Calu3 (cell line): ENCODE data around the gene TMEM271. TPM values are rescaled to one million over a fixed set of nuclear protein-coding genes. Genes with fewer than 3 reads are reported as not detected.

ENCODE experiments used
- BruUV-seq: library from RNA; stranded (reverse); fragments of 400-500 nt; replicated peaks from 2 replicates; lab custom pipeline; 2021; lab: Mats Ljungman, UMichigan
- CTCF ChIA-PET: fragments of 300-600 bp; sonication (Branson Sonifier 250); formaldehyde crosslinking; loops from one replicate; lab custom pipeline; 2022; ENCODE audit warnings: antibody characterized with exemption; lab: Charles Lee
- DNase-seq: peaks from one replicate; pipeline ENCODE4 v3.0.0; 2022
- H3K27ac Mint-ChIP-seq: one replicate; pipeline ENCODE4 v1.8.0; 2022; ENCODE audit warnings: mixed read lengths; ENCODE audit not compliant: unreplicated experiment
- H3K27me3 Mint-ChIP-seq: one replicate; pipeline ENCODE4 v1.8.0; 2022; ENCODE audit warnings: mixed read lengths; ENCODE audit not compliant: unreplicated experiment
- H3K36me3 Mint-ChIP-seq: one replicate; pipeline ENCODE4 v1.8.0; 2022; ENCODE audit warnings: mild to moderate bottlenecking, moderate library complexity, mixed read lengths; ENCODE audit not compliant: insufficient read depth, unreplicated experiment
- H3K4me1 Mint-ChIP-seq: one replicate; pipeline ENCODE4 v1.8.0; 2022; ENCODE audit warnings: mild to moderate bottlenecking, low read depth, mixed read lengths; ENCODE audit not compliant: unreplicated experiment
- H3K4me3 Mint-ChIP-seq: one replicate; pipeline ENCODE4 v1.8.0; 2022; ENCODE audit warnings: mild to moderate bottlenecking, low read depth, moderate library complexity, mixed read lengths; ENCODE audit not compliant: unreplicated experiment
- H3K9me3 Mint-ChIP-seq: one replicate; pipeline ENCODE4 v1.8.0; 2022; ENCODE audit warnings: low read depth, mixed read lengths; ENCODE audit not compliant: unreplicated experiment
- CTCF ChIP-seq: fragments of 200-600 bp; IDR thresholded peaks from one replicate; pipeline ENCODE4 v1.8.0; 2022; ENCODE audit warnings: antibody characterized with exemption; ENCODE audit not compliant: unreplicated experiment
- intact Hi-C: fragments of 100-400 bp; cut with micrococcal nuclease; formaldehyde crosslinking; loops from one replicate; pipeline ENCODE4 v1.10.0; 2022; ENCODE audit not compliant: unreplicated experiment
- total RNA-seq: library from RNA; stranded (reverse); gene quantifications from 2 replicates; pipeline ENCODE4 v1.2.3, GENCODE V29; 2022

TMEM271 gene
- total RNA-seq, 1 experiment from 2014 or later = not detected

DNA sequence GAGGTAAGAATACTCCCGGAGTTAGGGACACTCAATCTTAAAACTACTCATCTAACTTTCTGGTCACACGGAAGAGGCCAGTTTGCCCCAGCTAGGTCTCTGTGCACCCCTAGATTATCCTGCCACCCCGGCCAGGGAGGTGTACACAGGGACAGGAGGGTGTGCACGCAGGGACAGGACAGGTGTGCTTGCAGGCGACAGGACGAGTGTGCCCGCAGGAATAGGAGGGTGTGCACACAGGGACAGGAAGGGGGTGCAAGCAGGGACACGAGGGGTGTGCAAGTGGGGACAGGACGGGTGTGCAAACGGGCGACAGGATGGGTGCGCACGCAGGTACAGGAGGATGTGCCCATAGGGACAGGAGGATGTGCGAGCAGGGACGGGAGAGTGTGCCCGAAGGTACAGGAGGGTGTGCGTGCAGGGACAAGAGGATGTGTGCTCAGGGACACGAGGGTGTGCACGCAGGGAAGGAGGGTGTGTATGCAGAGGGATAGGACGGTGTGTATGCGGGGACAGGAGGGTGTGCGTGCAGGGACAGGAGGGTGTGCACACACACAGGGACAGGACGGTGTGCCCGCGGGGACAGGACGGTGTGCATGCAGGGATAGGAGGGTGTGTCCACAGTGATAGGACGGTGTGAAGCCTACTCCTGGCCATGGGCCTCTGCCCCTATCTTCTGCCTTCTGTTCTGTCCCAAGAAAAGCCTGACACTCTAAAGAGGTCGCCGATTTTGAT is 4.1 kb downstream of the TMEM271 start:
- no peak for TF ChIP-seq CTCF
- Mint-ChIP-seq H3K27me3 (peaks cover 12% of the 10 kb centered on the region), H3K27ac (no peak overlapping the region), H3K36me3 (no peaks in the 10 kb centered on the region), H3K4me3 (no peak overlapping the region), H3K4me1 (no peaks in the 10 kb centered on the region), H3K9me3 (peaks cover 9% of the 10 kb centered on the region)
- DNase-seq = no peak
- CTCF ChIA-PET = no interaction called here
- intact Hi-C loops = no loop called here
- no TSS peak for BruUV-seq

- Mint-ChIP-seq H3K27ac (no peak overlapping the region), H3K4me1 (no peaks in the 10 kb centered on the region), H3K9me3 (peaks cover 9% of the 10 kb centered on the region), H3K4me3 (no peak overlapping the region), H3K27me3 (peaks cover 12% of the 10 kb centered on the region), H3K36me3 (no peaks in the 10 kb centered on the region)
- DNase-seq = no peak
- BruUV-seq = no TSS peak
- intact Hi-C loops = no loop called here
- TF ChIP-seq CTCF = no peak
- CTCF ChIA-PET = no interaction called here
These were observed 5.3 kb downstream of the TMEM271 start for GRCh38 chr4:570754-571153.

DNA sequence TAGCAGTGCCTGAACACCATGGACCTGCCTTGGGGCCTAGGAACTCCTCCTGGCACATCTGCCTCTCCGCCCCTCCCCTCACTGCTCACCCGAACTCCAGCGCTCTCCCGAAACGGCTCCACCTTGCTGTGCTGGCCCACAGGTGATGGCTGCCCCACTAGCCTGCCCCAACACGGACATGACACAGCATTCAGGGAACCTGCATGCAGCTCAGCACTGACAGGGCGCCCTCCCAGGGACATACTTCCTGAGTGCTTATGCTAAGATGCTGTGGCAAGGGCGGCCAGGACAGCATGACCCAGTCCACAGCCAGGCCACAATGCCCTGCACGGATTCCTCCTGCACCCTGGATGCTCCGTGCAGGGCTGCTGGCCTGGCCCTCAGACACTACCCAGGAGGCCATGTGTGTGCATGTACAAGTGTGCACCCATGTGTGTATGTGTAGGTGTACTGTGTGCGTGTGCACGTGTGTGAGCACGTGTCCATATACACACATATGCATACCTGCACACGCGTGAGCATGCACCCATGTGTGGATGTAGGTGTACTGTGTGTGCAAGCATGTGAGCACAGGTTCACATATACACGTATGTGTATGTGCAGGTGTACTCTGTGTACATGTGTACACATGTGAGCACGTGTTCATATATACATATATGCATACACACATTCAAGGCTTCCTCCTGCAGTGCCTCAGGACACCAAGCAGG is 6.0 kb downstream of the TMEM271 start:
- intact Hi-C loops = no loop called here
- no peaks in the 10 kb centered on the region for H3K4me1 Mint-ChIP-seq
- no peak for TF ChIP-seq CTCF
- no peak overlapping the region for H3K4me3 Mint-ChIP-seq
- CTCF ChIA-PET = no interaction called here
- DNase-seq = no peak
- H3K27ac Mint-ChIP-seq = no peak overlapping the region
- BruUV-seq = no TSS peak
- no peaks in the 10 kb centered on the region for H3K36me3 Mint-ChIP-seq
- H3K9me3 Mint-ChIP-seq = peaks cover 9% of the 10 kb centered on the region
- H3K27me3 Mint-ChIP-seq = peaks cover 12% of the 10 kb centered on the region

GRCh38 chr4:568962-569361 is 7.1 kb downstream of the TMEM271 start:
- Mint-ChIP-seq H3K36me3 (no peaks in the 10 kb centered on the region), H3K27me3 (peaks cover 12% of the 10 kb centered on the region), H3K27ac (no peak overlapping the region), H3K9me3 (peaks cover 12% of the 10 kb centered on the region), H3K4me3 (no peak overlapping the region), H3K4me1 (no peaks in the 10 kb centered on the region)
- intact Hi-C loops = no loop called here
- BruUV-seq = no TSS peak
- CTCF ChIA-PET = no interaction called here
- no peak for TF ChIP-seq CTCF
- DNase-seq = no peak
